A549 (cell line): ENCODE results near the gene CADM1. TPM values are rescaled to one million over a fixed set of nuclear protein-coding genes. Genes with fewer than 3 reads are reported as not detected.

Experiments
- ATAC-seq, 2 experiments: fragments of 200-7000 bp in 1 of 2; fragments of >200 bp in 1 of 2; cut with Nextera tagmentation in 1 of 2; cut with Tn5 transposase in 1 of 2; 3 replicates each; pipeline versions ENCODE4 v1.8.0 to v1.9.1; 2018 to 2020; ENCODE audit warnings: mild to moderate bottlenecking in 1 of 2, moderate library complexity in 1 of 2
- CTCF ChIA-PET: fragments of 300-600 bp; sonication (Branson Sonifier 250); formaldehyde crosslinking; extraction: SDS; loops from one replicate; lab custom pipeline; 2021; ENCODE audit warnings: antibody characterized with exemption, inconsistent platforms; lab: Yijun Ruan, JAX
- POLR2A ChIA-PET: fragments of 350-600 bp; formaldehyde crosslinking; extraction: SDS; loops from one replicate; lab custom pipeline; 2021; ENCODE audit warnings: antibody characterized with exemption, inconsistent platforms; lab: Yijun Ruan, JAX
- DNase-seq, 2 experiments: peaks; one replicate each; pipeline versions ENCODE4 v3.0.0 to v3.0.0-alpha.2; 2011 to 2016; ENCODE audit warnings: low read depth in 1 of 2, low spot score in 1 of 2
- FAIRE-seq: peaks from 2 replicates; lab custom pipeline; 2011; peaks lifted over from hg19 to GRCh38; lab: Jason Lieb, UNC
- H3K27ac ChIP-seq, 2 experiments: fragments of >200 bp; sonication (Bioruptor Twin); formaldehyde crosslinking; 3 replicates each; pipeline ENCODE4 v1.5.1; 2016 to 2017
- H3K4me1 ChIP-seq: fragments of >200 bp; sonication (Bioruptor Twin); formaldehyde crosslinking; 3 replicates; pipeline ENCODE4 v1.6.1; 2016
- H3K4me2 ChIP-seq: fragments of >200 bp; sonication (Bioruptor Twin); formaldehyde crosslinking; 3 replicates; pipeline ENCODE4 v1.6.1; 2016
- H3K4me3 ChIP-seq: fragments of >200 bp; sonication (Bioruptor Twin); formaldehyde crosslinking; 3 replicates; pipeline ENCODE4 v1.5.1; 2016
- H3K9me3 ChIP-seq: fragments of >200 bp; sonication (Bioruptor Twin); formaldehyde crosslinking; 3 replicates; pipeline ENCODE4 v1.6.1; 2016
- ATOH8 ChIP-seq: fragments of 250-450 bp; sonication (Bioruptor Pico); IDR thresholded peaks from 2 replicates; pipeline ENCODE4 v1.5.0; 2020; ENCODE audit warnings: low read depth, mild to moderate bottlenecking, moderate library complexity
- BHLHE40 ChIP-seq: IDR thresholded peaks from 2 replicates; pipeline ENCODE4 v1.6.1; 2012; ENCODE audit warnings: low read depth, low read length, inconsistent platforms
- CBX2 ChIP-seq: fragments of 200-600 bp; sonication (generic); IDR thresholded peaks from 2 replicates; pipeline ENCODE4 v1.6.1; 2016; ENCODE audit warnings: low read depth, mild to moderate bottlenecking, borderline replicate concordance
- CHD4 ChIP-seq: fragments of 200-600 bp; sonication (generic); IDR thresholded peaks from 2 replicates; pipeline ENCODE4 v1.6.1; 2016; ENCODE audit warnings: antibody characterized with exemption, mild to moderate bottlenecking, borderline replicate concordance
- EHMT2 ChIP-seq: fragments of 200-600 bp; sonication (generic); IDR thresholded peaks from 2 replicates; pipeline ENCODE4 v1.6.1; 2016; ENCODE audit warnings: antibody characterized with exemption, low read depth, mild to moderate bottlenecking, moderate library complexity
- ELK1 ChIP-seq: fragments of 150-350 bp; IDR thresholded peaks from 2 replicates; pipeline ENCODE4 v1.6.1; 2014; ENCODE audit warnings: low read depth, mild to moderate bottlenecking, low read length
- FOSL2 ChIP-seq, 2 experiments: fragments of 450-650 bp in 1 of 2; fragments of >200 bp in 1 of 2; sonication (Bioruptor Twin) in 1 of 2; formaldehyde crosslinking; IDR thresholded peaks; 2 replicates each; pipeline versions ENCODE4 v1.5.0 to v1.6.1; 2016 to 2020; ENCODE audit warnings: mild to moderate bottlenecking in 1 of 2, moderate library complexity in 1 of 2
- GATA3 ChIP-seq: IDR thresholded peaks from 2 replicates; pipeline ENCODE4 v1.6.1; 2012; ENCODE audit warnings: borderline replicate concordance
- HDAC2 ChIP-seq: fragments of 200-600 bp; sonication (generic); IDR thresholded peaks from 2 replicates; pipeline ENCODE4 v1.6.1; 2016
- HES2 ChIP-seq: fragments of >200 bp; sonication (Bioruptor Twin); formaldehyde crosslinking; IDR thresholded peaks from 2 replicates; pipeline ENCODE4 v1.6.1; 2016
- HOXA7 ChIP-seq: fragments of 250-450 bp; sonication (Bioruptor Pico); IDR thresholded peaks from 2 replicates; pipeline ENCODE4 v1.5.0; 2020; ENCODE audit warnings: mild to moderate bottlenecking, moderate library complexity
- HOXB5 ChIP-seq: fragments of 250-450 bp; sonication (Bioruptor Pico); IDR thresholded peaks from 2 replicates; pipeline ENCODE4 v1.5.0; 2020; ENCODE audit warnings: mild to moderate bottlenecking, moderate library complexity
- JUN ChIP-seq, 2 experiments: fragments of >200 bp; sonication (Bioruptor Twin); formaldehyde crosslinking; IDR thresholded peaks; 2 replicates in 1 of 2; 3 replicates in 1 of 2; pipeline ENCODE4 v1.6.1; 2016 to 2017
- JUNB ChIP-seq: fragments of >200 bp; sonication (Bioruptor Twin); formaldehyde crosslinking; IDR thresholded peaks from 2 replicates; pipeline ENCODE4 v1.6.1; 2016
- KDM1A ChIP-seq: fragments of 200-600 bp; sonication (generic); IDR thresholded peaks from 2 replicates; pipeline ENCODE4 v1.6.1; 2016; ENCODE audit warnings: low read depth, mild to moderate bottlenecking
- KDM5A ChIP-seq: fragments of 200-600 bp; sonication (generic); IDR thresholded peaks from 2 replicates; pipeline ENCODE4 v1.6.1; 2016; ENCODE audit warnings: antibody characterized with exemption, mild to moderate bottlenecking
- MAFK ChIP-seq: fragments of 450-650 bp; IDR thresholded peaks from 2 replicates; pipeline ENCODE4 v1.6.1; 2014; ENCODE audit not compliant: partially characterized antibody
- NR3C1 ChIP-seq: fragments of >200 bp; sonication (Bioruptor Twin); formaldehyde crosslinking; IDR thresholded peaks from 3 replicates; pipeline ENCODE4 v1.6.1; 2017
- PBX3 ChIP-seq: IDR thresholded peaks from 2 replicates; pipeline ENCODE4 v1.6.1; 2012
- PHF8 ChIP-seq: fragments of 200-600 bp; sonication (generic); IDR thresholded peaks from 2 replicates; pipeline ENCODE4 v1.6.1; 2016; ENCODE audit warnings: low read depth, mild to moderate bottlenecking, antibody characterized with exemption, moderate library complexity, borderline replicate concordance
- POLR2A ChIP-seq: IDR thresholded peaks from 2 replicates; pipeline ENCODE4 v1.6.1; 2012; ENCODE audit warnings: mild to moderate bottlenecking, low read length
- POLR2AphosphoS2 ChIP-seq: conservative IDR thresholded peaks from 2 replicates; pipeline ENCODE4 v1.6.1; 2012; ENCODE audit warnings: low read length, improper control_type of control experiment, inconsistent platforms
- RAD21 ChIP-seq, 2 experiments: fragments of >200 bp in 1 of 2; sonication (Bioruptor Twin) in 1 of 2; formaldehyde crosslinking in 1 of 2; IDR thresholded peaks in 1 of 2; conservative IDR thresholded peaks in 1 of 2; 2 replicates in 1 of 2; 3 replicates in 1 of 2; pipeline ENCODE4 v1.6.1; 2012 to 2018; ENCODE audit warnings: inconsistent platforms in 1 of 2
- RARB ChIP-seq: fragments of 250-450 bp; sonication (Bioruptor Pico); IDR thresholded peaks from 2 replicates; pipeline ENCODE4 v1.8.0; 2021; ENCODE audit warnings: mild to moderate bottlenecking, moderate library complexity
- SMC3 ChIP-seq: fragments of >200 bp; sonication (Bioruptor Twin); formaldehyde crosslinking; IDR thresholded peaks from 3 replicates; pipeline ENCODE4 v1.6.1; 2018; ENCODE audit warnings: inconsistent platforms
- SREBF2 ChIP-seq: fragments of 450-650 bp; IDR thresholded peaks from 2 replicates; pipeline ENCODE4 v1.6.1; 2014; ENCODE audit warnings: mild to moderate bottlenecking, moderate library complexity
- TFCP2L1 ChIP-seq: fragments of 250-450 bp; sonication (Bioruptor Pico); IDR thresholded peaks from 2 replicates; pipeline ENCODE4 v1.5.0; 2021; ENCODE audit warnings: mild to moderate bottlenecking
- ZC3H11A ChIP-seq: fragments of 450-650 bp; IDR thresholded peaks from 2 replicates; pipeline ENCODE4 v1.6.1; 2014; ENCODE audit warnings: antibody characterized with exemption, mild to moderate bottlenecking
- ZFP36 ChIP-seq: fragments of 450-650 bp; IDR thresholded peaks from 2 replicates; pipeline ENCODE4 v1.6.1; 2014; ENCODE audit warnings: borderline replicate concordance; ENCODE audit not compliant: partially characterized antibody
- ZNF302 ChIP-seq: fragments of 250-450 bp; sonication (Bioruptor Pico); IDR thresholded peaks from 2 replicates; pipeline ENCODE4 v1.9.0; 2021; ENCODE audit warnings: inconsistent platforms, mild to moderate bottlenecking, moderate library complexity
- ZSCAN20 ChIP-seq: fragments of 250-450 bp; sonication (Bioruptor Pico); IDR thresholded peaks from 2 replicates; pipeline ENCODE4 v1.8.0; 2022; ENCODE audit warnings: mild to moderate bottlenecking, moderate library complexity
- WGBS: methylation state at CpG from one replicate; pipeline ENCODE4 v1.1.6; 2017; ENCODE audit errors: missing lambda C conversion rate; 5-methylcytosine and 5-hydroxymethylcytosine counted together
- polyA plus RNA-seq, 4 experiments: library from polyadenylated mRNA; depleted of rRNA in 3 of 4; stranded (reverse); fragments of >200 nt; fragmentation: RNase III in 1 of 4; extraction: RNeasy Plus Mini Kit Qiagen cat#74134 plus additional on column Dnase treatment in 1 of 4; gene quantifications; 2 replicates in 3 of 4; 3 replicates in 1 of 4; pipeline ENCODE4 v1.2.3, GENCODE V29; 2011 to 2017

Gene CADM1
- polyA plus RNA-seq, 2 of the 4 experiments (the other 2 are of a cell fraction), result 33.4 to 36.7 TPM

- TF ChIP-seq HES2 (no peak), HOXB5 (no peak), FOSL2 (IDR thresholded peaks at IDR 0.05) (no peak), FOSL2 (CRISPR knock-in tag; IDR thresholded peaks at IDR 0.05) (no peak), HOXA7 (CRISPR knock-in tag) (no peak), KDM5A (no peak), CHD4 (no peak), GATA3 (no peak), JUN (IDR thresholded peaks at IDR 0.05) (no peak)
- H3K27ac ChIP-seq, result no peak overlapping the region
- ChIA-PET CTCF (no interaction called here), POLR2A (no interaction called here)
- DNase-seq (no peak), FAIRE-seq (no peak), ATAC-seq (no peak)
- 85% methylated on average over 5 of the region's 7 CpGs for WGBS
- no peak overlapping the region for H3K4me2 ChIP-seq
- no peaks in the 10 kb centered on the region for H3K9me3 ChIP-seq
- no peaks in the 10 kb centered on the region for H3K4me1 ChIP-seq
- no peak overlapping the region for H3K4me3 ChIP-seq
Observed at GRCh38 chr11:115182282-115182955, 321.8 kb downstream of the CADM1 start.

- POLR2A ChIA-PET, result no interaction called here
- DNase-seq, result no peak
- ATAC-seq, result no peak
- Histone ChIP-seq H3K4me1 (no peaks in the 10 kb centered on the region), H3K9me3 (no peaks in the 10 kb centered on the region), H3K4me2 (no peak overlapping the region), H3K27ac (no peak overlapping the region), H3K4me3 (no peak overlapping the region)
- CTCF ChIA-PET, result interaction anchor here (0.8 to 1.5 kb wide), 2 partner anchors 12 to 14 kb away, joined by 3 to 12 read pairs; no protein-coding TSS in a partner anchor
- WGBS, result 99% methylated on average over 7 of the region's 12 CpGs
- FAIRE-seq, result no peak
- TF ChIP-seq PBX3 (no peak), NR3C1 (no peak), SMC3 (no peak), ZC3H11A (no peak), MAFK (no peak), HOXA7 (CRISPR knock-in tag) (no peak), ATOH8 (CRISPR knock-in tag) (no peak), KDM1A (no peak), GATA3 (no peak), RAD21 (conservative IDR thresholded peaks at IDR 0.05 in 1 of 2, IDR thresholded peaks at IDR 0.05 in 1 of 2) (no peak), POLR2AphosphoS2 (no peak), HDAC2 (no peak), ELK1 (no peak)
- TF ChIP-seq, all 56 proteins: peak for 0
Observed at GRCh38 chr11:115181538-115181937, 322.7 kb downstream of the CADM1 start.

GRCh38 chr11:115180272-115180671, 323.9 kb downstream of the CADM1 start:
- Histone ChIP-seq H3K27ac (no peak overlapping the region), H3K9me3 (no peaks in the 10 kb centered on the region), H3K4me1 (no peaks in the 10 kb centered on the region), H3K4me2 (no peak overlapping the region), H3K4me3 (no peak overlapping the region)
- TF ChIP-seq CBX2 (no peak), ZSCAN20 (CRISPR knock-in tag) (no peak), SREBF2 (no peak), HOXA7 (CRISPR knock-in tag) (no peak), PHF8 (no peak), RARB (CRISPR knock-in tag) (no peak), ZNF302 (no peak), POLR2A (no peak), ELK1 (no peak), SMC3 (no peak), BHLHE40 (no peak), JUNB (no peak), TFCP2L1 (CRISPR knock-in tag) (no peak), ZFP36 (no peak), EHMT2 (no peak), HDAC2 (no peak)
- DNase-seq (no peak), ATAC-seq (no peak), FAIRE-seq (no peak)
- POLR2A ChIA-PET, result no interaction called here
- CTCF ChIA-PET, result interaction anchor here (0.6 to 1.5 kb wide), 2 partner anchors 11 to 827 kb away, joined by 3 to 12 read pairs; no protein-coding TSS in a partner anchor
- WGBS, result 85% methylated on average over 7 of the region's 7 CpGs
